Type B pancreatic cell (in vitro differentiated cells): ENCODE results near the gene DMKN. TPM values are rescaled to one million over a fixed set of nuclear protein-coding genes. Genes with fewer than 3 reads are reported as not detected.

Experiments used
- DNase-seq: peaks from one replicate; pipeline ENCODE4 v3.0.0; 2021; ENCODE audit warnings: mixed read lengths; ENCODE audit not compliant: unreplicated experiment; ENCODE audit errors: extremely low spot score
- H3K27ac Mint-ChIP-seq: 2 replicates; pipeline ENCODE4 v1.8.0; 2021; ENCODE audit warnings: mild to moderate bottlenecking, mixed read lengths
- H3K27me3 Mint-ChIP-seq: 2 replicates; pipeline ENCODE4 v1.8.0; 2021; ENCODE audit warnings: mixed read lengths
- H3K36me3 Mint-ChIP-seq: 2 replicates; pipeline ENCODE4 v1.8.0; 2021; ENCODE audit warnings: mixed read lengths
- H3K4me1 Mint-ChIP-seq: one replicate; pipeline ENCODE4 v1.8.0; 2021; ENCODE audit warnings: mixed read lengths; ENCODE audit not compliant: unreplicated experiment
- H3K4me3 Mint-ChIP-seq: 2 replicates; pipeline ENCODE4 v1.8.0; 2021; ENCODE audit warnings: mild to moderate bottlenecking, mixed read lengths
- H3K9me3 Mint-ChIP-seq: 2 replicates; pipeline ENCODE4 v1.8.0; 2021; ENCODE audit warnings: mixed read lengths
- CTCF ChIP-seq: fragments of 200-600 bp; sonication (generic); conservative IDR thresholded peaks from 2 replicates; pipeline ENCODE4 v1.5.0; 2021; ENCODE audit warnings: antibody characterized with exemption, mild to moderate bottlenecking
- total RNA-seq: library from RNA; stranded (reverse); gene quantifications from 2 replicates; pipeline ENCODE4 v1.2.1, GENCODE V29; 2021; ENCODE audit warnings: low replicate concordance

DMKN gene
- total RNA-seq, 1 donor from 2014 or later = 70.9 TPM

GRCh38 chr19:35510626-35510964 is 2.9 kb downstream of the DMKN start:
- Mint-ChIP-seq H3K27me3 (peaks cover 48% of the 10 kb centered on the region), H3K4me3 (peak overlapping the region; percentile 91), H3K4me1 (peaks cover 9% of the 10 kb centered on the region), H3K27ac (peak overlapping the region; percentile 96), H3K9me3 (no peaks in the 10 kb centered on the region), H3K36me3 (peaks cover 5% of the 10 kb centered on the region)
- no peak for TF ChIP-seq CTCF
- DNase-seq = no peak

- Mint-ChIP-seq H3K36me3 (peaks cover 5% of the 10 kb centered on the region), H3K4me1 (peaks cover 9% of the 10 kb centered on the region), H3K4me3 (peak overlapping the region; percentile 91), H3K9me3 (no peaks in the 10 kb centered on the region), H3K27me3 (peaks cover 48% of the 10 kb centered on the region), H3K27ac (peak overlapping the region; percentile 96)
- TF ChIP-seq CTCF = peak; percentile 96
- DNase-seq = peak; percentile 89
Measured at GRCh38 chr19:35509861-35510625, 3.4 kb downstream of the DMKN start.

GRCh38 chr19:35509018-35509652 is 4.3 kb downstream of the DMKN start:
- no peak for DNase-seq

GRCh38 chr19:35508129-35508528 is 5.3 kb downstream of the DMKN start:
- Mint-ChIP-seq H3K9me3 (no peaks in the 10 kb centered on the region), H3K36me3 (peaks cover 5% of the 10 kb centered on the region), H3K4me1 (peaks cover 9% of the 10 kb centered on the region), H3K27me3 (peaks cover 38% of the 10 kb centered on the region), H3K4me3 (peak overlapping the region; percentile 91), H3K27ac (no peak overlapping the region)
- no peak for TF ChIP-seq CTCF
- DNase-seq = no peak

More at GRCh38 chr19:35509018-35509652, 4.3 kb downstream of the DMKN start:
- Mint-ChIP-seq H3K36me3 (peaks cover 5% of the 10 kb centered on the region), H3K4me3 (peak overlapping the region; percentile 91), H3K27ac (peak overlapping the region; percentile 96), H3K9me3 (no peaks in the 10 kb centered on the region), H3K27me3 (peaks cover 44% of the 10 kb centered on the region), H3K4me1 (peaks cover 9% of the 10 kb centered on the region)
- no peak for TF ChIP-seq CTCF

- no peak overlapping the region for H3K27ac Mint-ChIP-seq
- DNase-seq = no peak
- H3K9me3 Mint-ChIP-seq = no peaks in the 10 kb centered on the region
- no peak for TF ChIP-seq CTCF
- H3K36me3 Mint-ChIP-seq = peaks cover 5% of the 10 kb centered on the region
- H3K4me1 Mint-ChIP-seq = peaks cover 9% of the 10 kb centered on the region
- no peak overlapping the region for H3K4me3 Mint-ChIP-seq
- H3K27me3 Mint-ChIP-seq = peaks cover 32% of the 10 kb centered on the region
Measured at GRCh38 chr19:35507561-35507960, 5.9 kb downstream of the DMKN start.
